Femur (tissue), 1 donor: ENCODE data around the gene RAMP1.
"Not testable (repeated sequence)": the region's sequence is repeated elsewhere in the genome, so short reads cannot be mapped to it uniquely, and the experiment has no call there.

Source experiments
- DNase-seq: peaks from one replicate; pipeline ENCODE4 v3.0.0-alpha.2; 2017

RAMP1 gene

DNA sequence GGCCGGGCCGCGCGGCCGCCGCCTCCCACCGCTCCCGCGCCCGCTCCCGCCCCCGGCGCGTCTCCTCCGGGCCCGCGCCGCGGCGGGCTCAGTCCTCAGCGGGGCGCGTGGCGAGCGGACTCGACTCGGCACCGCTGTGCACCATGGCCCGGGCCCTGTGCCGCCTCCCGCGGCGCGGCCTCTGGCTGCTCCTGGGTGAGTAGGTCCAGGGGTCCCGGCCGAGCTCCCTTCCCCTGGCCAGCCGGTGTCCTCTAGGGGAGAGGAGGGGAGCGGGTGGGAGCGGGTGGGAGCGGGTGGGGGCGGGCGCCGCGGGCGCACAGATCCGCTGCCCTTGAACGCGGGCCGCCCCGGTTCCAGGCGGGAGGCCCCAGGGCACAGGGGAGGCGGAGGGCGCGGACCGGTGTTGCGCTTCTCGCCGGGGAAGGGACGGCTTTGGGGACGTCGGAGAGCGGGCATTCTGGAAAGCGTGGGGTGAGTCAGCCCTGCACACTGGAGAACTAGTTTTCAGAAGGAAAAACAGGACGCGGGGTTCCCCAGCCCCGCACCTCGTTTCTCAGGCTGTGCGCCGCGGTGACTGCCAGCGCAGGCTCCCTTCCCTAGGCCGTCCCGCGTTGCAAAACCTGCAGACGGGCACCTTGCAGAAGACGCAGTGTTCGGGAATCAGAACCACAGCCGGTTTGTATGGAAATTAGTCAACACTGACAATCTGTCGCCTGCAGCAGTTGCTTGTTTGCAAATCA lies at the start of gene RAMP1:
RAMP1 (plus strand) TSS at position 91 of the 740 bp plus-strand sequence; CDS start at position 144, 53 bp downstream.
- DNase-seq, result no peak

DNA sequence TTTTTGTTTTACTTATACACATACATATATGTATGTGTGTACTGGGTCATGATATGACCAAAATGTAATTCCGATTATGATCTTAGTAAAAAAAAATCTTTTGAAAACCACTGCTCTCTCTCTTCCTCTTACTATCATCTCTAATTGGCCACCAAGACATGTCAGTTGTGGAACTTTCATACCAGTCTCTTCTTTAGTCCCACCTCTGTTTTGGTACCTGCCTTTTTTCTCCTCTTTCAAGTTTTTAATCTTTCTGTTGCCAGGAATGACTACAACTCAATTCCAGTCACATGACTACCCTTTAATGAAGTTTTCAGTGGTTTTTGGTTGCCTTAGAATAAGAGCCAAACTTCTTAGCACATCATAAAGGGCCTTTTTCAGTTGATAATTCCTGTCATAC lies 43.8 kb upstream of the RAMP1 start:
- no peak for DNase-seq

DNA sequence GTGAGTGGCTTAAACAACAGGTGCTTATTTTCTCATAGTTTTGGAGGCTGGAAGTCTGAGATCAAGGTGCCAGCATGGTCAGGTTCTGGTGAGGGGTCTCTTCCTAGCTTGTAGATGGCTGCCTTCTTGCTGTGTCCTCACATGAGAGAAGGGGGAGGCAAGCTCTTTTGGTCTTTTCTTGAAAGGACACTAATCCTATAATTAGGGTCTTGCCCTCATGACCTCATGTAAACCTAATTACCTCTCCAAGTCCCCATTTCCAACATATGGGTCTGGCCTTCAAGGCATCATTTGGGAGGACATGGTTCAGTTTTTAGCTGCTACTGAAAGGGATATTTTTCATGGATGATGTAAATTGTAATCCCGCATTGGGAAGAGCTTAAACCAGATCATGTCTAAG lies 42.9 kb upstream of the RAMP1 start:
- DNase-seq, result no peak

DNA sequence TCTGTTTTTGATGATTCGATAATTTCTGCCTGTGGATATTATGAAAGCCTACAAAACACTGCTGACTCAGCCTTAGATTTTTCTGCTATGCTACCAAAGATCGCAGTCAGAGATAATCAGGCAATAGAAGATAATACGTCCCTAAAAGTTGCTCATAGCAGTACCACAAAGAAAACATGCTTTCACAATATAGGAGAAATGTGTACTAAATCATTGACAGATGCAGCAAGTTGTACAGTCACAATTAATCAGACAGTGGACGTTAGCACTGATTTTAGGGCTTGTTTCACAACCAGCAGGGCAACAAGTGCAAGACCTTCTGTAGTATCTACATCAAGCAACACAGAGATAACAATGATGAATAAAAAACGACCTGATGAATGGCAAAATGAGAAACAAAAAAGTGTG lies 41.4 kb upstream of the RAMP1 start:
- no peak for DNase-seq

DNA sequence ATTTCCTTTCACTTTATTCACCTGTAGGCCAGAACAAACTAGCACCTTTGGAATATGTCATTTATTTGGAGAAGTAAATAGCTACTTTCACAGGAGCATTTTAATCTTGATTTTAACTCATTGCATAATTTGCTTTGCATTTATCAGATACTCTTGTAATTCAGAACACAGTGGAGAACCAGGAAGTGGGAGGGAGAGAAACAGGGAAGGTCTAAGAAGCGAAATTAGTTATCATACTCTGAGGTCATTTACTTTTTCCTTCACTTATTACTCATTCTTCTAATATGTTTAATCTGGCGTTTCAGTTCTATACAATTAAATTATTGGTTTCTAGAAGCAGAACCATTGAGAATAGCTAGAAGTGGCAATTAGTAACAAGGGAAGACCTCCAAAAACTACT lies 40.2 kb upstream of the RAMP1 start:
- no peak for DNase-seq

DNA sequence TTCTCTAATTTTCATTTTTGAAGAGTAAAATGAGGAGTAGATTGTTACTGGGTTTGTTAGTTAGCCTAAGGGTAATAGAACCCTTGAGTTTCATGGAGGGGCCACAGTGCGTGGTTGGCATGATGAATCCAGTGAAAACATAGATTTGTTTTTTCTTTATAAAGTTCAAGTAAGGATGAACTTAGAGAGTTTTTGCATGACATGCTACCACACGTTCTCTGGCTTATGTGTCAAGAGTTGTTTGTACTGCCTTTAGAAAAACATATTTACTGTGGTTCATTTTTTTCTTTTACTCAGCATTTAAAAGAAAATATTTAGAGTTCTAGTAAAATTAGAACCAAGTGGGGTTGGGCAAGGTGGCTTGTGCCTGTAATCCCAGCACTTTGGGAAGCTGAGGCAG lies 39.0 kb upstream of the RAMP1 start:
- DNase-seq, result no peak

DNA sequence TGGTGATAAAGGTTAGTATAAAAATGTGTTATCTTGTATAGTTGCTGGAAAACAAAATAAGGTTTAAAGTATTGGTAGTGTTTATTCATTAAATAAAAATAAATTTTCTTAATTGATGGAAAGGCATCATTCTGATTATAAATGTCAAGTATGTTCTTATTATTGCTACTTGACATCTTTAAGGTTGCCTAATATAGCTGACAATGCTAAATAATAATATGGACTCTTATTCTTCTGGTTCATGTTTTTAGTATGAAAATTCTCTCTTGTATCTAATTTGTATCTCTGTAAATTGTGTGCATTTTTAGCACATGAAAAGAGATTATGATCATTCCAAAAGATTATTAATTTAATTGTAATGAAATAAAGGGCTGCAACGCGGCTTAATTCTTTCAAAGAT lies 35.9 kb upstream of the RAMP1 start:
- no peak for DNase-seq

DNA sequence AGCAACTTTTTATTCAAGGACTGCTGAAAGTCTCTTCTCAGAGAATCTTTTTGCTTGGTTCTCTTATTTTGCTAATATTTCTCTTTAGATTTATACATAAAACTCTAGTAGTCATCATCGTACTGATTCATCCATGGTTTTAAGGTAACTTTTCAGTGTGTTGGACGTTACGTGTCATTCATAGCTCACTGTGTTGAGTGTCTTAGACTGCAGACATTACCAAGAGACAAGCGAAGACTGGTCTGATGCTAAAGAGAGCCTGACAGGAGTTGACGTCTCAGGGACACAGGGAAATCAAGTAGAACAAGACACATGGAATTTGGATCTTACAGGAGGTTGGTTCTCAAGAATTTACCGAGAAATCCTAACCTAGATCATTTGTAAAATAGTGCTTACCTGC lies 35.3 kb upstream of the RAMP1 start:
- DNase-seq, result no peak

DNA sequence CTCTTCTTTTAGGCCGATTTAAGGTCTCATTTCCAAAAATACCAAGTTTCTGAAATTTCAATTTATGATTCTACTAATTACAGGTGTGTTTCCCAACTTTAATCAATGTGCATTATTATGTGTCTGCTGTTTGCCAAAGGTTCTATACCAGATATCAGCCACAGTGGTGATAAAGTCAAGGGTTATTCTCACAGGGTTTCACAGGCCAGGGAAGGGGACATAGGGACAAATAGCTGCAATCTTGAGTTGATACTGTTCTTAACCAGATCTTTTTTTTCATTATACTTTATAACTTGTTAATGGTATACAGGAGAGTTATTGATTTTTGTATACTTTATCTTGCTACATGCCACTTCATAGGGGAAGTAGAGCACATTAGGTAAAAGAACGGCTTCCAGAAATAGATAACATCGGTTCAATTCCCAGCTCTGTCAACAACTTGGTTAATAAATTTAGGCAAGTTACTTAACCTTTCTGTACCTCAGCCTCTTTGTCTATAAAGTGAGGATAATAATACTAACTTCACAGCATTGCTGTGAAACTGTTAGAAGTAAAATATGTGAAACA lies 31.9 kb upstream of the RAMP1 start:
- no peak for DNase-seq

DNA sequence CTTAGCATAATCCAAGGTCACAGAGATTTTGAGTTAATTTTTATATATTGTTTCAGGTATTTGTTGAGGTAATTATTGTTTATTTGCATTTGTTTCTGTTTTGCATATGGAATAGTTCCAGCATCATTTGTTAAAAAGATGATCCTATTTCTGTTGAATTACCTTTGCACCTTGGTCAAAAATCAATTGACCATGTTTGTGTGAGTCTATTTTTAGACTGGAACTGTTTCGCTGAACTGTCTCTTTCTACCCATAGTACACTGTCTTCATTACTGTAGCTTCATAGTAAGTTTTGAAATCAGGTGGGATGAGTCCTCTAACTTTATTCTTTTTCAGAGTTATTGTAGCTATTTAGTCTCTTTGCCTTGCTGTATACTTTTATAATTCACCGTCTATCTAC lies 28.9 kb upstream of the RAMP1 start:
- no peak for DNase-seq

DNA sequence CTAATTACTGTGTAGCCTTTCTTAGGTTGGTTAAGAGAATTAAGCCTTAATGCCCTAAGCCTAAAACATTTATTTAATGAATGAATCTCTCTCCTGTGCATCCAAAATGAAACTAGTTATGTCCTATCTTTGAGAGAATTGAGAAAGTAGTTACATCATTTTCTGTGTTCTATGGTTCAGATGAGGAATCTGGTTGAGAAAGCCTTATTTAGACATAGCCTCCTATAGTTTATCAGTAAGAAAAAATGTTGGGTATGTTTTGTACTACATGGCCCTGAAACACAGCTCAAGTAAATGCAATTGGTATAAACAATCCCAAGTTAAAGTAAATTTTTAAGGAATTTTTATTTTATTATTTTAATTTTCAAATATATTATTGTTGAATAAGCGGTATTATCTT lies 25.9 kb upstream of the RAMP1 start:
- no peak for DNase-seq

DNA sequence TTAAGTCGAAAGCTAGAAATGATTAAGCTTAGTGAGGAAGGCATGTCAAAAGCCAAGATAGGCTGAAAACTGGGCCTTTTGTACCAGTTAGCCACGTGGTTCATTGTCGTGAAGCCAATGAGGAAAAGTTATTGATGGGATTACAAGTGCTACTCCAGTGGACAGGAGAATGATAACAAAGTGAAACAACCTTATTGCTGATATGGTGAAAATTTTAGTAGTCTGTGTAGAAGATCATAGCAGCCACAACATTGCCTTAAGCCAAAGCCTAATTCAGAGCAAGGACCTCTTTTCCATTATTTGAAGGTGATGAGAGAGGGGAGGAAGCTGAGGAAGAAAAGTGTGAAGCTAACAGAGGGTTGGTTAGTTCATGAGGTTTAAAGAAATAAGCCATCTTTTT lies 24.1 kb upstream of the RAMP1 start:
- no peak for DNase-seq

DNA sequence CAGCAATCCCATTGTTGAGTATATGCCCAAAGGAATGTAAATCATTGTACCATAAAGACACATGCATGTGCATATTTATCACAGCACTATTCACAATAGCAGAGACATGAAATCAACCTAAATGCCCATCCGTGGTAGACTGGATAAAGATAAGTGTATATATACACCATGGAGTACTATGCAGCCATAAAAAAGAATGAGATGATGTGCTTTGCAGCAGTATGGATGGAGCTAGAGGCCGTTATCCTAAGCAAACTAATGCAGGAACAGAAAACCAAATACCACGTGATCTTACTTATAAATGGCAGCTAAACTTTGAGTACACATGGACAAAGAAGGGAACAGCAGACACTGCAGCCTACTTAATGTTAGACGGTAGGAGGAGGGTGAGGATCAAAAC lies 18.4 kb upstream of the RAMP1 start:
- DNase-seq, result no peak

DNA sequence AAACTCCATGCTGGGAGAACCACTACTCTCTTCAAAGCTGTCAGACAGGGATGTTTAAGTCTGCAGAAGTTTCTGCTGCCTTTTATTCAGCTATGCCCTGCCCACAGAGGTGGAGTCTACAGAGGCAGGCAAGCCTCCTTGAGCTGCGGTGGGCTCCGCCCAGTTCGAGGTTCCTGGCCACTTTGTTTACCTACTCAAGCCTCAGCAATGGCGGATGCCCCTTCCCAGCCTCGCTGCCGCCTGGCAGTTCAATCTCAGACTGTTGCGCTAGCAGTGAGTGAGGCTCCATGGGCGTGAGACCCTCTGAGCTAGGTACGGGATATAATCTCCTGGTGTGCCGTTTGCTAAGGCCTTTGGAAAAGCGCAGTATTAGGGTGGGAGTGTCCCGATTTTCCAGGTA lies 10.5 kb upstream of the RAMP1 start:
- not testable (repeated sequence) for DNase-seq

DNA sequence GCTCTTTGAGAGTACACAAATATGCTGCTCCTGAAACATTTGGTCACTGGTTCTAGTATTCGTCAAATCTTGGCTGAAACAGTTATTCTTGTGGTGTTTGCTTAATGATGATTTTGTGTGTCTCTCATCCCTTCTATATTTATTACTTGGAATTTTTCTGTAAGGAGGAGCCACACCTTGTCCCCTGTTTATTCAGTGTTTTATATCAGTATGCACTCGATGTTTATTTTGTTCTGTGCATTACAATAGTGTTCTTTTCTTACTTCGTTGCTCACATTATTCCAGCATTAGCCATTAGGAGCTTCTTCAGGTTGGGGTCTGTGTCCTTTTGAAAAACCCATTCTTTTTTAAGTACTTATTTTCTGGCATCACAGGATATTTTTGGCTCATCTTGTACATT lies 5.1 kb upstream of the RAMP1 start:
- DNase-seq, result no peak

DNA sequence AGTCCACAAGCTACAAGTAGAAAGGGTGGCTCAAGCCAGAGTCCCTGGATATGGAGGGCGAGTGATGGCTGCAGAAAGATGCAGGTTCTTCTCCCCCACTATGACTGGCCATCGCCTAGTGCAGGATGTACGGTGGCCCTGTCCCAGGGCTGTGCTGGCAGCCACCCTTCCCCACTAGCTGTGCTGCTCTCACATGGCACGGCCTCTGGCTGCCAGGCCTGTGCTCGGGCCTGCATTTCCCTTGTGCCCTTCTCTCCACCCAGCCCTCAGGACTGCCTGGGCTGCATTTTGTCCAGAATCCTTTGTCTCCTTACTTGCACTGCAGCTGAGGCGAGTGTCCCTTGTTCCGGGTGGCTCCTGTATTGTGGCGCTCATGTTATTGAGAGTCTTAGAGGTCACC lies 1.6 kb upstream of the RAMP1 start:
- no peak for DNase-seq

DNA sequence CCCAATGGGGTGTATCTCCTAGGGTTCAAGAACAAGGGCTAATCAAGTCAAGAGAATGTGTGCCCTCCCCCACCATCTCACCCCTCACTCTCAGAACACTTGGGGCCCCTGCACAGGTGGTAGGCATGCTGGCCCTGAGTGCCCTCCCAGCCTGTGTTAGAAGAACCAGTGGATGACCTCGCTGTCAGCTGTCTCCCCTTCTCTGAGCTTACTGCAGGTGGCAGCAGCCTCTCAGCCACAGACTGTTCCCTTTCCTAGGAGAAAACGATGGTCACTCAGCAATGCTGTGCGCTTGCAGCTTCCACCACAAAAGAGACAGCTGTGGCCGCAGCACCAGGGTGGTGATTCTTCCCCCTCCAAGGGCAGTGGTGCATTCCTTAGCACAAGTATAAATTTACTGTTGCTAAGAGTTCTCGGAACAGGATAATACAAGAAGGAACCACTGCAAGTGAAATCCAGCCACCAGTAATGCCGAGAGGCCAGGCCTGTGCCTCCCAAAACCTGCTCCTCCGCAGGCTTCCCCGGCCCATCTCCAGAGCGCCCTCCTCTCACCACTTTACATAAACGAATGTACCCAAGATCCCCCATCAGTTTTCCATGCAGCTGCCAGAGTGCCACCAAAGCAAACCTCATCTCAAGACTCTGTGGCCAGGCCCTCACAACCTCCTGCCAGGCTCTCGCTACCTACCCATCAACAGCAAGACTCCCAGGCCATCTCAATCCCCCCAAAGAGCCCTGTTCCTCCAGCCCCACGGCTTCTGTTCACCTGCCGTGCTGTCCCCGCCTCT lies 935 bp upstream of the RAMP1 start:
- DNase-seq, result peak; percentile 87

DNA sequence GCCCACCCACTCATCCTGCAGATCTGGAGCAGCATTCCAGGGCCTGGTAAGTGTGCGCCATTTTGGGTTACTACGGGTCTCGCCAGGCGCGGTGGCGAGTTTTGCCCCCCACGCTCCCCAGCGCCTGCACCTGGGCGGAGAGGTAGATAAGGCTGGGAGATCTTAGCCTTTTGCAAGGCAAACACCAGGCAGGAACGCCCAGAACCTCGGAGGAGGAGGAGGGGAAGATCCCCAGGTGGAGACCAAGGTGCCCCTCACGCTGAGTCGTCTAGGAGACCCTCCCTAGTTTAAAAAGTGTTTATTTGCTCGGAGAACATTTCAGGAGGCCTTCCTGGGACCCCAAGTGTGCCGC lies 365 bp upstream of the RAMP1 start:
- no peak for DNase-seq

DNA sequence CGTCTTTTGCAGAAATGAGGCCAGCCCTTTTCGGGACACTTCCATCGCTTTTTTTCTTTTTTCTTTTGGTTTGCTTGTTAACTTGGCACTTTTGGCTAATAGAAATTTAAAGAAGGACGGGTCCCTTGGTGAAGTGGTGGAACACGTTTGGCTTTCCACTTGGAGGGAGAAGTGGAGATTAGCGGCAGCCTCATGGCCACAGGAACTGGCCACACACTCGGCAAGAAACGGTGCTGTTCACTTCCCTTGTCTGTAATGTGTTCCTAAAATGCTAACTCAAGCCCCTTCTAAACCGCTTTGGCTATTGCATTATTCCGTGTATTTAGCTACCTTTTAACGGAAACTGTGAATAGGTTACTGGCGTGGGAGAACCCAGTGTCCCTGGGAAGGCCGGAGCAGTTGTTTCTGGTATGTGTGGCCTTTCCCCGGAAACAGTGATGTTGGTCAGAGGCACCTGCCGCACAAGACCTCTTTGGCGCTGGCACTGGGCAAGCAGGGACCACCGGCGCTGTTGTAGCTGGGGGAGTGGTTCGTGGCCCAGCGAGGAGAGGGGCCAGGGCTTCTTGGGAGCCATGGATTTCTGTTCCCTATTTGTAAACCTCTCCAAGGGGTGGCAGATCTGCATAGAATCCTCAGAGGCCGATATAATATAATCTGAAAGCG lies 981 bp downstream of the RAMP1 start:
- no peak for DNase-seq

DNA sequence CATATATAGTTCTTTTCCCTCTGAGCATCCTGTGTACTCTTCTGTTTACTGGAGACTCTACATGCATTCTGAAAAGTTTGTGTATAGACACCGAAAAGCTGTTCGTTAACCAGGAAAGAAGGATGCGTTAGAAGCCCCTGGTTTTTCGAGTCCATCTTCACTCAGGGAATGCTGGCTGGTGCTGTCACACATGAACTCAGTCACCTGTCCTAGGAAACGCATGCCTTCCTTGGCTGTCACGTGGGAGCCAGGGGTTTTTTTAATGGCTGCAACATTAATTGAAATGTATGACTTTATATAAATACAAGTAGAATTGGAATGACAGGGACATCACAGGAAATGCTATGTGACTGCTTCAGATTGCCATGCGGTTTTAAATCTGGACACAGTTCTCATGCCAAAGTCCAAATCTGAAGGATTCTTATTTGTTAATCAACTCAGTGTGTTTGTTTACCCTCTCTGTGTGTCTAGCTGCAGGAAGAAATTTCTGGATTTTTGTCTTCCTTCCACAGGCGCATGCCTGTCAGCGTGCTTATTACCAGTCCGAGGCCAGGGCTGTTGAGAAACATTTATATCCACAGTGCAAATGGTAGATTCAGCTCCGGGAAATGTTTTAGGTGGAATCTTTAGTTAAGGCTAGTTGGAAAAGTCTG lies 2.6 kb downstream of the RAMP1 start:
- no peak for DNase-seq

DNA sequence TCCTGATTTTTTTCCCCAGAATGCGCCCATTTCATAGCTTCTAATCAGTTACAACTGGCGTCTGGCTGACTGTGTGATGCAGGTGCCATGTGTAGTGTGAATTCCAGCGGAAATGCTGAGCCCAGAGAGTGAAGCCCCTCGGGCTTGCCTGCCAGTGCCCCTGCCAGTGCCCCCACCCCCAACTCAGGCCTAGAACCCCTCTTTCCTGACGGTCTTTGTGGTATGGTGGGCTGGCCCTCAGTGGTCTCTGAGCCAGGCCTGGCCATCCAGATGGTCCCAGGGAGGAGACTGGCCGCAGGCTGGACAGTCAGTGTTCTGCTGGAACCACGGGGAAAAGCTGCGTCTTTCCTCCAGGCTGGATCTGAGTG lies 3.1 kb downstream of the RAMP1 start:
- no peak for DNase-seq

DNA sequence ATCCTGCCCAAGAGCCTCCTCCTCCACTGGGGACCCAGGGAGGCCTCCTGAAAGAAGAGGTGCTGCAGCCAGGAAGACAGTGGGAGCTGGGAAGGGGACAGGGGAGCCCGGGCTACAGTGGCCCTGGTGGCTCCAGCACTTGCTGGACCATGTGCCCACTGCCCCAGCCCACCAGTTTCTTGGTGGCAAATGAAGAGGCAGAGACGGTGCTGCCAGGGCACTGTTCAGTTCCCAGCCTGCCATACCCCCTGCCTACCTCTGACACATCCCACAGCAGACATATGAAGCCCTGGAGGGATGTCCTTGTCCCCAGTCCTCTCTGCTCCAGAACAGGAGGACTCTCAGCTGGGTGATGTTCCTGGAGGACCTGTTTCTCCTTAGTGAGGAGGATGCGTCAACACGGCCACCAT lies 3.7 kb downstream of the RAMP1 start:
- DNase-seq, result no peak

DNA sequence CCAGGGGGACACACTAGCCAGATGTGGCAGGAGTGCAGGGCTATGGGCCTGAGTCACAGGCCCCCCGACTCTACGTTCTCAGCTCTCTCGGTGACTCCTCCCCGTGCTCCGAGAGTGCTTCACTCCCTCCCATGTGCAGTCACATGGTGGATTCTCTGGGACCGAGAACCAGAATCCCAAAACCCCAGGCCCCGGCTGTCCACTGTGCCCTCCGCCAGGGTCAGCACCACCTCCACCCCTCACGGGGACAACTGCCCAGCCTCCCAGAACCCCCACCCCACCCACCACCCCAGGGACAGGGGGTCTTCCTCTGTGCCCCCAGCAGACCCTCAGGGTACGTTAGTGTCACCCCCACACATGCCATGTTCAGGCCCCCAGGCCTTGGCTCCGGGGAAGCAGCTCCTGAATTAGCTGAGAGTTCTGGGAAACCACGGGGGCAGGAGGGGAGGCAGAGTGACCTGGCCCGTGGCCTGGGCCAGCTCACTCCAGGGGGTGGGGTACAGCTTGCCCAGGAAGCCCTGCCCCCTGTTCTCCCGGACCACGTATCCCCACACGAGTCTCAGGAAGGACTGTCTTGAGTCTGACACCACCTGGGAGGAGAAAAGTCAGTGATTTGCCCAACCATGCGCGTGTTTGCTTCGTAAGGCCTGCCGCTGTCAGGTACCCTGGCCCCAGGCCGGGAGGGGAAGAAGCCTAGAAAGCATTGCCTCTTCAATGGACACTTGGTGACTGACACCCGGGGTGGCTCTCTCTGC lies 4.4 kb downstream of the RAMP1 start:
- DNase-seq, result no peak
